Ovary (tissue), 3 donors: ENCODE data around the gene TLE5.

Experiments used
- CTCF ChIP-seq, 3 donors: fragments of 450-650 bp in 2 of 3; fragments of 200-600 bp in 1 of 3; IDR thresholded peaks; one replicate each; pipeline versions ENCODE4 v1.5.1 to v1.8.0; 2016 to 2022; ENCODE audit warnings: antibody characterized with exemption in 3 of 3, mild to moderate bottlenecking in 1 of 3
- EP300 ChIP-seq: sonication (generic); formaldehyde crosslinking; IDR thresholded peaks from one replicate; pipeline ENCODE4 v1.6.1; 2017; ENCODE audit warnings: antibody characterized with exemption
- POLR2A ChIP-seq: fragments of 450-650 bp; IDR thresholded peaks from one replicate; pipeline ENCODE4 v1.6.1; 2017; ENCODE audit warnings: antibody characterized with exemption, mild to moderate bottlenecking, moderate library complexity
- donor health status: DM: no; HTN: no; CAD: no.

DNA sequence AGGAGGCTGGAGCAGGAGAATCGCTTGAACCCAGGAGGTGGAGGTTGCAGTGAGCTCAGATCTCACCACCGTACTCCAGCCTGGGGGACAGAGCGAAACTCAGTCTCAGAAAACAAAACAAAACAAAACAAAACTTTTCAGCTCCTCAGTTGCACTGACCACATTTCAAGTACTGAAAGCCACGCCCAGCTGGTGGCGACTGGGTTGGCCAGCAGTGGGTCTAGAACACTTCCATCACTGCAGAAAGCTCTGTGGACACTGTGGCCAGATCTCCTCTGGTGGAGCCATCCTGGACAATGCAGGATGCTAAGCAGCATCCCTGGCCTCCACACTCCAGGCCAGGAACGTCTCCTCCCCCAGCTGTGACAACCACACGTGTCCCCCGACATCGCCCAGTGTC, 54.3 kb downstream of the TLE5 start:
- TF ChIP-seq CTCF (IDR thresholded peaks at IDR 0.05) (no peak), POLR2A (no peak), EP300 (no peak)
